ENCODE results near the gene BHMT2.

BHMT2 gene

GRCh38 chr5:79069488-79070349 is at the start of gene BHMT2, which contains the start of gene DMGDH:
Gene BHMT2 (plus strand): TSS chr5:79069767. CDS start chr5:79069783, 16 bp downstream.
Gene DMGDH (minus strand): TSS chr5:79069674. CDS start chr5:79069620, 54 bp downstream.
- no peak for DNase-seq

GRCh38 chr5:79020861-79021561 is 48.6 kb upstream of the BHMT2 start:
- peak; percentile 10 to 49 for DNase-seq

- DNase-seq, result no peak
These were observed 47.8 kb upstream of the BHMT2 start for GRCh38 chr5:79021753-79022152.

DNA sequence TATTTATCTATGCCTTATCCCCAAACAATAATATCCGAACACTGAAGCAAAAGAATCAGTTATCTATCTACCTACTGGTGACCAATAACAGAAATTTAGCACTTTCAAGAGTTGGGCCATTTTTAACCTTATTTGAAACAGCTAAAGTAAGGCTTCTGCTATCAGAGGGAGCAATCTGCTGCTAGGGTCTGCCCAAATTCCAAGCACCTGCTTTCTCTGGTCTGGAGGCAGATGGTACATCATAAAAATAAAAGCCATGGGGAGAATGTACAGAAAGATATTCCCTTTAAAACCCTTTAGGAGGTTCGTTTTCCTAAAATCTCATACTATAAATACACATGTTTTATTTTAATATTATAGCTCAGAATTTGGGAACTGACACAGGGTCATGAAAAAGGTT is 46.8 kb upstream of the BHMT2 start:
- DNase-seq, result no peak

- DNase-seq, result no peak
These were observed 46.2 kb upstream of the BHMT2 start for GRCh38 chr5:79023348-79023747.

- DNase-seq, result no peak
These were observed 45.6 kb upstream of the BHMT2 start for GRCh38 chr5:79023947-79024346.

DNA sequence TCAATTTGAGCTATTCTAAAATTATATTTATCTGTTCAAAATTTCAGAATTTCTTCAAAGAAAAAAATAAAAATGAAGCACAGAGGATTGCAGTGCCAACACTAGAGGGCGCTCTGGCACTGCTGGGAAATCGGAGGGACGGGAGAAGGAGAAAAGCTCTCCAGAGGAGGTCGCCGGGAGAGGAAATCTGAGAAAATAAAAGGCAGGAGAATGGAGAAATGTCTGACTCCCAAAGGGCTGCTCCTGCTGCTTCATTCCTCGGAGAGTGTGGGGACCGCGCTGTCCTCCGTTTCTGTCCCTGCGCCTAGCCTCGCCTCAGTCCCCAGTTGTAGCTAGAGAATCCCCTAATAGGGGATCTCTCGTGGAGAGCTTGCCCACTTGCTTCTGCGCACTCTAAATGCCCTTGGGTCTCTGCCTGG is 44.5 kb upstream of the BHMT2 start:
- DNase-seq, result peak; percentile 34 to 71

GRCh38 chr5:79030663-79031484 is 38.7 kb upstream of the BHMT2 start:
- no peak for DNase-seq

- no peak for DNase-seq
These were observed 38.1 kb upstream of the BHMT2 start for GRCh38 chr5:79031485-79031867.

- DNase-seq, result no peak
These were observed 37.4 kb upstream of the BHMT2 start for GRCh38 chr5:79032031-79032695.

GRCh38 chr5:79032782-79033181 is 36.8 kb upstream of the BHMT2 start:
- no peak for DNase-seq

DNA sequence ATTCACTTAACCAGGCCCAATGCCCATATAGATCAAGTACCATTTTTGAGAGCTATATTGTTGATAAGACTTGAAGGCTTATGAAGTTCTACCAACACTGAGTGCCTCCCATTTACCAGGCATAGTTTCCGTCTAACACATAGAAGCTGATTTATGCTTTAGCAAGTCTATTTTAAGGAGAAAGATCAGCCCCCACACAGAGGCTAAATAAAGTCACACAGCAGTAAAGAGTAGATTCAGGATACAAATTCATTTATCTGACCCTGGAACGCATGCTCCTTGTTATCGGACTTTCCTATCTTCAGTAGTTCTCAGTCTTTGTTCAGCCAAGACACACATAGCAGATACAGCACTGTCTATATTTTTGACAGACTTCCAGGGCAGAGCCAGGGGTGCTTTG is 34.3 kb upstream of the BHMT2 start:
- no peak for DNase-seq

DNA sequence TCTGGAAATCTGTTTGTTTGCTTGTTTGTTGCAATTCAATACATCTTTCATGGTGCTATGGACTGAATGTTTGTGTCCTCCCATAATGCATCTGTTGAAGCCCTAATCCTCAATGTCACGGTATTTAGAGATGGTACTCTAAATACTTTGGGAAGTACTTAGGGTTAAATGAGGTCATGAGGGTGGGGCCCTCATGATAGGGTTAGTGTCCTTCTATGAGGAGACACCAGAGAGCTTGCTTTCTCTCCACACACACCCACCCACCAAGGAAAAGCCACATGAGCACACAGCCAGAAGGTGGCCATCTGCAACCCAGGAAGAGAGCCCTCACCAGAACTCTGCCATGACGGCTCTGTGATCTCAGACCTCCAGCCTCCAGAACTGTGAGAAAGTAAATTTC is 32.8 kb upstream of the BHMT2 start:
- DNase-seq, result no peak

DNA sequence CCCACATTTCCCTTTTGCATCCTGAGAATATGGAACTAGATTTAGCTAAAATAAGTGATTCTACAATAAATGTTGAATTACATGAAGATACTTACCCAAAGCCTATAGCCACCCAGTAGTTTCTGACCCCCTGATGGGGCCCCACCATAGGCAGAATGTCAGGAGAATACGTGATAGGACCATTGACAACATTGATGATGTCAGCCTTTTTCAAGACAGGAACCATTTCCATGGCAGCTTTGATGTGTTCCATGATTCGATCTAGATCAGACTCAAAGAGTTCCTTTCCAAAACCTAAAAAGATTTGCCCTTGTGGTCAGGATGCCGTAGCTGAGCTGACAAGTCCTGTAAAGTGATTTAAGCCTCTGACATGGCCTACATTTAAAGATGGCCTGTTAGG is 27.4 kb upstream of the BHMT2 start:
- DNase-seq, result no peak

DNA sequence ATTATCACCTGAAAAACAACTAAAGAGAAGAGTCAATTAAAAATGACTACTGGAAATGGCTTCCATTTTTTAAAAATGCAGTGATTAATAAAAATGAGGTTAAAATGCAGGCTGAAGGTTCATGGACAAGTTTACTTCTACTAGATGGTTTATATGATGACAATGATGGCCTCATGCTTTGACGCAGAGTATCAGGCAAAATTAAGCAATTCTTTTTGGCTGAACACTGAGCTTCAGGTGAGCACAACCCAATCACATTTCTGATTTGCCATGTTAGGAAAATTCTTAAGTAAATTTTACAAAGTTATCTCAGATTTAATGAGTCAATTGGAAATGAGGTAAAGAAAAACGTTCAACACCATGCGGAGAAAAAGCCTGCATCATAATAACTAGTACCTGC is 22.4 kb upstream of the BHMT2 start:
- no peak for DNase-seq

GRCh38 chr5:79048437-79048836 is 21.1 kb upstream of the BHMT2 start:
- DNase-seq, result no peak

DNA sequence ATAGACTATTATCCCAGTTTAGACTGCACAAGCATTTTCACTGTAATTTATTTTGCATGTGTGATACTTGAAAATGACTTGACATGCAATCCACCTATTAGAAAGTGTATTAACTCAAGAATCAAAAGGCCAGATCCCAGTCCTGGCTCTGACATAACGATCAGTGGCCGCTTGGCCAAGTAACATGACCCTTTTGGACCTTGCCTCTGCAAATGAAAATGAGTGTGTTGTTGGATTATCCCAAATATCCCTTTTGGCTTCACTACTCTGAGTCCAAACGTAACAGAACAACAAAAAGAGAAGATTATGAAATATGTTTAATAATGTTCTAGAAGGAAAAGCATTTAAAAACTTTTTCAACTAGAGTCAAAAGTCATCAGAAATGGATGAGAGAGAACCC is 19.1 kb upstream of the BHMT2 start:
- DNase-seq, result no peak

- no peak for DNase-seq
These were observed 16.2 kb upstream of the BHMT2 start for GRCh38 chr5:79053321-79053720.

DNA sequence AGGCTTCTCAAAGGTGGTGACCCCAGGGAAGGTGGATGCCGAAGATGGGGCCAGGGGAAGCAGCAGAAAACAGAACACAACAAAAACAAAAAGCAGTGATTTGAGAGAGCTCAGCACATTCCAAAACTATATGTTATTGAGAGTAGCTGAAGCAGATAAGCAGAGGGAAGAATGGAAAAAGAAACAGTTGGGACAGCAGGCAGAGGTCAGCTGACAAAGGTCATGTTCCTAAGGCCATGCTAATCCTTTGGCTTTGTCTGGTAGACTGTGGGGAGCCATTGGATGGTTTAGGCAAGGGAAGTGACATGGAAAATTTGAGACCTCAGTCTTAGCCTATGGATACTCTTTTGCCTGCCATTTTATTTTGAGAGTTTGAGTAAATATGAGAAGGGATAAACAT is 14.6 kb upstream of the BHMT2 start:
- DNase-seq, result no peak

DNA sequence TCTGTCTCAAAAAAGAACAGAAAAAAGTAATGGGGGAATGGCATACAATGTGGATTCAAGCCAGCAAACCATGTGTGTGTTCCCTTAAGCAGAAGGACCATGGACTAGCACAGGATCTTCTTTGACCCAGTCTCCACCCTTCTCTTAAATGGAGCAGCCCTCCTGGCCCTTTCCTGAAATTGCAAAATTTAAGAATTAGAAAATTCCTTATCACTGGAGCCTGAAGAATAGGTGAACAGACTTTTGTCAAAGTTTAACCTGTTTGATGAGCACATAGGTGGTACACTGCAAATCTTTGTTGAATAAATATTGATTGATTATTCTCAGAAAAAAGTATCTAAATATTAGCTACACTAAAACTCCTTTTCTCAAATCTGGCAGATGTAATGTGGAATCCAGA is 12.7 kb upstream of the BHMT2 start:
- no peak for DNase-seq

DNA sequence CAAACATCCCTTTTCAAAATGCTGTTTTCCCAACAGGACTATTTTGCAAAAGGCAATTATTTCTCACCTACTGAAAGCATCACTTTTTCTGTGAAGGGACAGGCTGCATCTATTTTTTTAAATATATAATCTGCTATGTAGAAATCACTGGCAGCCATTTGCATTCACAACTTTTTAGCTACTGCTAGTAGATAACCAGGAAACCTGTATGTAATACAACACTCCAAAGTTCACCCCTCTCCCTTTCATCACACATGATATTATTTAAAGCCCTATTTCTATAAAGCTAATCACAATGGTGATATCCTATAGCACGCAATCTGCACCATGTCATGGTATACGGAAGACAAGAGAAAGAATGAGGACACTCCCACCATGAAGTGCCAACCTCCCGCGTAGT is 9.9 kb upstream of the BHMT2 start:
- no peak for DNase-seq

- DNase-seq, result no peak
These were observed 7.1 kb upstream of the BHMT2 start for GRCh38 chr5:79062436-79062835.

DNA sequence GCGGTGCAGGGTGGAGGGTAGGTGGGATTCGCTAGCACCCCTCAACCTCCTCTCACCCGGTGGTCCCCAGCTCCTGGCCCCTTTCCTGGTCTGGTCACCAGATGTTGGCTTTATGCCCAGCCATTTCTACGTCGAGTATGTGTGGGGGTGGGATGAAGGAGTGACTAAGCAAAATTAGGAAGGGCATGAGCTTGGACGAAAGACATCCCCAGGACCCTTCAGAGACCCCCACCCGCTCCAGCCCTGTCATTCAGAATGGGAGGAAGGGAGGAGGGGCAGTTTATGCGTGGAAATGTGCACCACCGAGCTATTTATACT is 742 bp downstream of the BHMT2 start:
- DNase-seq, result no peak

Measured in SW 1271 (cell line).